ENCODE results near the gene AGAP3. TPM values are rescaled to one million over a fixed set of nuclear protein-coding genes. Genes with fewer than 3 reads are reported as not detected.

AGAP3 gene
- polyA plus RNA-seq, 1 donor (not counting 4 experiments of a cell fraction or from before 2014, with no cell fraction given) = 64.3 TPM

DNA sequence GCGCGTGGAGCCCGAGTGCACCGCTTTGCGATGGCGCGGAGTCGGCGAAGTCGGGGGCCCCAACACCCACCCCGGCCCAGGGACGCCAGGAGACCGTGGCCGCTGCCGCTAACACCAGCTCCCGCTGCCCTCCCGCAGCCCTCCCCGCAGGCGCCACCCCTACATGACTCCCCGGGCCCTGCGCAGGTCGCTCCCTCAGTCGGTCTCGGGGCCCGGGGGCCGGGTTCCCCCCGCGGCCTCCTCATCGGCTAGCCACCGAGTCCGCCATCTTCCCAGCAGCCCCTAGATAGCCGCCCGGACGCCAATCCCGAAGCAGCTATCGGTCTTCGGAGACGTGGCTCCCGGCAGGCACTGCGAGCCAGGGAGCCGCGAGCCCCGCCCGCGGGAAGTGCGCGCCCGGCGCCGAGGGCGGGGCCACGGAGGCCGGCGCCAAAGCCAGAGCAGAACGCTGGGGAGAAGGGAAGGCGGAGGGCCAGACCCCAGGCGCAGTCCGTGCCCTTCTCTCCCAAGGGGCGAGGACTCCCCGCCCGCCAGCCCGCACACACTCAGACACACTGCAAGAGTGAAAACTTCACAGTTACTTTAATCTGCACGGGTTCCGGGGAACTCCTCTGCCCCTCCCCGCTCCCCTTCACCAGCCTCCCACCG is 5.6 kb upstream of the AGAP3 start, which contains the start of gene FASTK:
FASTK (minus strand) TSS at position 288 of the 648 bp plus-strand sequence; CDS start at position 245, 43 bp downstream.
- Histone ChIP-seq H3K9me3 (ENCODE audit: control insufficient read depth, low read depth, low read length) (no peaks in the 10 kb centered on the region), H3K4me1 (ENCODE audit: control insufficient read depth, extremely low read depth, insufficient read depth, low read length) (peaks cover 26% of the 10 kb centered on the region), H3K9me1 (ENCODE audit: control insufficient read depth, extremely low read depth, insufficient read depth, low read length) (no peaks in the 10 kb centered on the region), H3K27me3 (ENCODE audit: control insufficient read depth, extremely low read depth, insufficient read depth, low read length) (no peaks in the 10 kb centered on the region), H3K36me3 (ENCODE audit: control insufficient read depth in 2 of 2, extremely low read depth in 1 of 2, insufficient read depth in 2 of 2, low read length in 2 of 2) (peaks cover 6 to 14% of the 10 kb centered on the region in 2 experiments), H3K9ac (ENCODE audit: control insufficient read depth, extremely low read depth, insufficient read depth, low read length) (peak within 1 kb of the TSS; percentile 79), H4K20me1 (ENCODE audit: control insufficient read depth, extremely low read depth, insufficient read depth, low read length) (no peaks in the 10 kb centered on the region), H3K27ac (ENCODE audit: control insufficient read depth, insufficient read depth, low read length) (peak within 1 kb of the TSS; percentile 67), H2AFZ (ENCODE audit: control insufficient read depth, low read length) (peak within 1 kb of the TSS; percentile 39), H3K4me2 (ENCODE audit: control insufficient read depth, extremely low read depth, insufficient read depth, low read depth, low read length) (peak within 1 kb of the TSS; percentile 97), H3K79me2 (ENCODE audit: control insufficient read depth, insufficient read depth, low read length) (peaks cover 28% of the 10 kb centered on the region), H3K4me3 (ENCODE audit: control insufficient read depth in 2 of 3, extremely low read depth in 1 of 3, insufficient read depth in 2 of 3, low read depth in 1 of 3, low read length in 3 of 3) (peak within 1 kb of the TSS; percentile 68 to 92 (median 79))
- dilution Hi-C loops (cut with MboI; ENCODE audit: extremely low pct_ligation_motif_present, low sequenced_read_pairs) = no loop called here
- FAIRE-seq (no peak), DNase-seq (ENCODE audit: low read depth, low spot score) (no peak)
- TF ChIP-seq CTCF (optimal IDR thresholded peaks at IDR 0.05 in 1 of 3, IDR thresholded peaks at IDR 0.05 in 1 of 3, conservative IDR thresholded peaks at IDR 0.05 in 1 of 3; ENCODE audit: extremely low read depth in 1 of 3, insufficient read depth in 2 of 3, low read length in 3 of 3) (no peak), EZH2 (IDR thresholded peaks at IDR 0.05; ENCODE audit: low read length) (no peak)

GRCh38 chr7:151081170-151082101 is 4.8 kb upstream of the AGAP3 start:
- DNase-seq (ENCODE audit: low read depth, low spot score) = no peak
- Histone ChIP-seq H3K9me1 (ENCODE audit: control insufficient read depth, extremely low read depth, insufficient read depth, low read length) (no peaks in the 10 kb centered on the region), H3K36me3 (ENCODE audit: control insufficient read depth in 2 of 2, extremely low read depth in 1 of 2, insufficient read depth in 2 of 2, low read length in 2 of 2) (peaks cover 2 to 7% of the 10 kb centered on the region in 2 experiments), H3K27ac (ENCODE audit: control insufficient read depth, insufficient read depth, low read length) (peak overlapping the region; percentile 67), H3K9me3 (ENCODE audit: control insufficient read depth, low read depth, low read length) (no peaks in the 10 kb centered on the region), H2AFZ (ENCODE audit: control insufficient read depth, low read length) (peak overlapping the region; percentile 39), H3K4me2 (ENCODE audit: control insufficient read depth, extremely low read depth, insufficient read depth, low read depth, low read length) (peak overlapping the region; percentile 97), H3K4me3 (ENCODE audit: control insufficient read depth in 2 of 3, extremely low read depth in 1 of 3, insufficient read depth in 2 of 3, low read depth in 1 of 3, low read length in 3 of 3) (peak overlapping the region; percentile 68 to 92 (median 79)), H3K4me1 (ENCODE audit: control insufficient read depth, extremely low read depth, insufficient read depth, low read length) (peaks cover 26% of the 10 kb centered on the region), H3K9ac (ENCODE audit: control insufficient read depth, extremely low read depth, insufficient read depth, low read length) (peak overlapping the region; percentile 79), H3K79me2 (ENCODE audit: control insufficient read depth, insufficient read depth, low read length) (peaks cover 28% of the 10 kb centered on the region), H3K27me3 (ENCODE audit: control insufficient read depth, extremely low read depth, insufficient read depth, low read length) (no peaks in the 10 kb centered on the region), H4K20me1 (ENCODE audit: control insufficient read depth, extremely low read depth, insufficient read depth, low read length) (no peaks in the 10 kb centered on the region)
- FAIRE-seq = no peak
- dilution Hi-C loops (cut with MboI; ENCODE audit: extremely low pct_ligation_motif_present, low sequenced_read_pairs) = no loop called here
- TF ChIP-seq CTCF (optimal IDR thresholded peaks at IDR 0.05 in 1 of 3, IDR thresholded peaks at IDR 0.05 in 1 of 3, conservative IDR thresholded peaks at IDR 0.05 in 1 of 3; ENCODE audit: extremely low read depth in 1 of 3, insufficient read depth in 2 of 3, low read length in 3 of 3) (no peak), EZH2 (IDR thresholded peaks at IDR 0.05; ENCODE audit: low read length) (no peak)
